ENCODE data around the gene SLC17A7.

- TF ChIP-seq CTCF (IDR thresholded peaks at IDR 0.05) (no peak), POLR2AphosphoS5 (IDR thresholded peaks at IDR 0.05) (no peak), POLR2A (IDR thresholded peaks at IDR 0.05) (no peak)
Measured at GRCh38 chr19:49465371-49465770, 24.0 kb upstream of the SLC17A7 start.
